GM21825 (cell line): ENCODE results near the gene NXPH1.

ENCODE experiments used
- ATAC-seq: cut with Tn5 transposase; IDR thresholded peaks from one replicate; pipeline ENCODE4 v1.9.1; 2021; ENCODE audit warnings: mild to moderate bottlenecking, moderate library complexity; ENCODE audit not compliant: unreplicated experiment

Gene NXPH1

GRCh38 chr7:8433477-8434289 lies at the start of gene NXPH1:
NXPH1 (plus strand) TSS chr7:8433609.
- no peak for ATAC-seq

GRCh38 chr7:8384901-8385300 lies 48.5 kb upstream of the NXPH1 start:
- no peak for ATAC-seq

- peak; percentile 71 for ATAC-seq
Observed at GRCh38 chr7:8386926-8387550, 46.4 kb upstream of the NXPH1 start.

GRCh38 chr7:8387551-8388256 lies 45.7 kb upstream of the NXPH1 start:
- ATAC-seq = peak; percentile 30

GRCh38 chr7:8388257-8388625 lies 45.2 kb upstream of the NXPH1 start:
- no peak for ATAC-seq

- no peak for ATAC-seq
Observed at GRCh38 chr7:8389593-8390261, 43.7 kb upstream of the NXPH1 start.

GRCh38 chr7:8390262-8390626 lies 43.2 kb upstream of the NXPH1 start:
- no peak for ATAC-seq

GRCh38 chr7:8391353-8392062 lies 41.9 kb upstream of the NXPH1 start:
- no peak for ATAC-seq

- no peak for ATAC-seq
Observed at GRCh38 chr7:8396294-8396693, 37.1 kb upstream of the NXPH1 start.

GRCh38 chr7:8408871-8409270 lies 24.5 kb upstream of the NXPH1 start:
- no peak for ATAC-seq

GRCh38 chr7:8411103-8411502 lies 22.3 kb upstream of the NXPH1 start:
- no peak for ATAC-seq

- ATAC-seq = no peak
Observed at GRCh38 chr7:8413600-8413999, 19.8 kb upstream of the NXPH1 start.

GRCh38 chr7:8418629-8419245 lies 14.7 kb upstream of the NXPH1 start:
- peak; percentile 69 for ATAC-seq

GRCh38 chr7:8422177-8422576 lies 11.2 kb upstream of the NXPH1 start:
- ATAC-seq = no peak

- no peak for ATAC-seq
Observed at GRCh38 chr7:8423057-8423456, 10.4 kb upstream of the NXPH1 start.

- no peak for ATAC-seq
Observed at GRCh38 chr7:8425223-8425622, 8.2 kb upstream of the NXPH1 start.

- ATAC-seq = no peak
Observed at GRCh38 chr7:8430643-8431042, 2.8 kb upstream of the NXPH1 start.

- ATAC-seq = no peak
Observed at GRCh38 chr7:8434290-8435002, 1.0 kb downstream of the NXPH1 start.

- ATAC-seq = no peak
Observed at GRCh38 chr7:8435095-8435494, 1.7 kb downstream of the NXPH1 start.
